HG03469 (cell line): ENCODE data around the gene TSKU.
"Not testable (repeated sequence)": the region's sequence is repeated elsewhere in the genome, so short reads cannot be mapped to it uniquely, and the experiment has no call there.

Experiments
- ATAC-seq: cut with Tn5 transposase; IDR thresholded peaks from one replicate; pipeline ENCODE4 v1.9.1; 2021; ENCODE audit warnings: mild to moderate bottlenecking, moderate library complexity, moderate number of reproducible peaks; ENCODE audit not compliant: unreplicated experiment

Gene TSKU

GRCh38 chr11:76800466-76801200 lies 17.5 kb downstream of the TSKU start:
- ATAC-seq: no peak

- ATAC-seq: no peak
Measured at GRCh38 chr11:76801225-76801624, 18.1 kb downstream of the TSKU start.

DNA sequence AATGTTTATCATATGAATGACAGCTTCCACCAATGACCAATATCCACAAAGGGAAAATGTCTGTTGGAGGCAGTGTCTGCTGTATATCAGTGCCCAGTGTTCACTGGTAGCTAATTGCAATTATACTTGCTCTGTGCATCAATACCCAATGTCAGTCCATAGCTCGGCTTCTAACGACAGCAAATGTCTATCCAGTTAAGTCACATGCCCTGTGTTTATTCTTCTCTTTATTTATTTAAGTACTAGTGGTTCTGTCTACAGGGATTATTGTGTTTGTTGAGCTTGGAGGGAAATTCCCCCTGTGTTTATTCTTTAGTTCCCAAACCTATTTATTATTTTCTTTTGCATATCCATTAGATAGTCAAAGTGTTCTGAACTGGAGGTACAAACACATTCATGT lies 18.6 kb downstream of the TSKU start:
- no peak for ATAC-seq

- no peak for ATAC-seq
Measured at GRCh38 chr11:76802151-76802550, 19.0 kb downstream of the TSKU start.

GRCh38 chr11:76802621-76803020 lies 19.5 kb downstream of the TSKU start:
- no peak for ATAC-seq

DNA sequence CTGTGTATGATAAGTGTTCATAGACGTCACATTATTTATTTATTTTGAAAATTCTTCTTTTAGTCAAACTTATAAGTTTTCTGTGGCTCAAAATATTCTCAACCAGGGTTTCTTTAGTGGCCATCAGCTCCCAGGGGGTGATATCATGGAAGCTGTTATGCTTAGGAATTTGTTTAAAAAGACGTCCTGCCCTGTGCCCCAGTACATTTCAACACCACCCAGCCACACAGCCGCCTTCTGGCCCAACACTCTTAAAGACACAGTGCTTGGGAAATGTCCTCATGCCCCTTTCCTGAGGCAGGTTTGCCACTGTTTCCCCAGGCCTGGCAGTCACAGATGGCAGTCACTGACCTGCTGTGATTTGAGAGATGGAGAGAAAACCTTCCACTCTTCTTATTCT lies 19.9 kb downstream of the TSKU start:
- no peak for ATAC-seq

- ATAC-seq: no peak
Measured at GRCh38 chr11:76803811-76804600, 20.9 kb downstream of the TSKU start.

DNA sequence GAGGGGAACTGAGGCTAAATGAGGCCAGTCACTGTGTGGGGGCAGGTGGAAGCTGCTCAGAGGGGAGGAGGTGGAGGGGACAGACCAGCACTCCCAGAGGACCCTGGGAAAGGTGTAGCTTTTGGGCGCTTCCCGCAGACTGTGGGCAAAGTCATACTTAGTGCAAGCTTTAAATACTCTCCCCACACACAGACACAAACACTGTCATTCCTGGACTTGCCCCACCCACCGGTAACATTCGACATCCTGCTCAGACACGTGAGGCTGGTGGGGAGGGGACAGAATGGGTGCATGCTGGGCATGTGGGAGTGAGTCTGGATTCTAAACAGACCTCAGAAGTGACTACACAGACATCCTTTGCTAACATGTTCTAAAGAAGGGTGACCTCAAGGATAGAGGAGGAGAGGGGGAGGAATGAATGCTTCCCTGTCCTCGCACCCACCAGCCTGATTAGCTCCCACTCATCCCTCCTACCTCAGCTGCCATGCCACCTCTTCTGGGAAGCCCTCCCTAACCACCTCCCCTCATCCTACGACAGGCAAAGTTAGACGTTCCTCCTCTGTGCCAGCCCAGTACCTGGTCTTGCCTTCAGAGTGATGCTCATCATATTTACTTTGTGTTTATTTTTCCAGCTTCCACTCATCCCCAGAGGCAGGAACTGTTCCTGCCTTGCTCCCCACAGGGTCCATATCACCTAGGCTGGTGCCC lies 22.2 kb downstream of the TSKU start:
- no peak for ATAC-seq

DNA sequence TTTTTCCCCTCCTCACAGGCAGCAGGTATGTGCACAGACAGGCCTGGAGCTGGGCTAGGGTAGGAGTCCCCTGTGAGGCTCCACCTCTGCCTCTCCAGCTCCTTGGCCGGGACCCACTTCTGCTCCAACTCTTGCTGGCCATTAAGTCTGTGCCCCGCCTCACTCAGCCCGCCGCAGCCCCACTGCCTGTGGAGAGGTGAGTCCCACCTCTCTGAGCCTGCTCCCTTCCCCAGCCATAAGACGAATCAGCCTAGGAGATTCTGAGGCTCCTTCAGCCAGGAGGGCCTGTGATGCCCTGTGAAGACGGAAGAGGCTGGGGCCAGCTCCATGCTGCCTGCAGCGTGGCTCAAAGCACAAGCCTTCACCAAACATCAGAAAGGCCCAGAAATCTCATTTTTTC lies 23.0 kb downstream of the TSKU start:
- ATAC-seq: no peak

- ATAC-seq: no peak
Measured at GRCh38 chr11:76806608-76807205, 23.6 kb downstream of the TSKU start.

DNA sequence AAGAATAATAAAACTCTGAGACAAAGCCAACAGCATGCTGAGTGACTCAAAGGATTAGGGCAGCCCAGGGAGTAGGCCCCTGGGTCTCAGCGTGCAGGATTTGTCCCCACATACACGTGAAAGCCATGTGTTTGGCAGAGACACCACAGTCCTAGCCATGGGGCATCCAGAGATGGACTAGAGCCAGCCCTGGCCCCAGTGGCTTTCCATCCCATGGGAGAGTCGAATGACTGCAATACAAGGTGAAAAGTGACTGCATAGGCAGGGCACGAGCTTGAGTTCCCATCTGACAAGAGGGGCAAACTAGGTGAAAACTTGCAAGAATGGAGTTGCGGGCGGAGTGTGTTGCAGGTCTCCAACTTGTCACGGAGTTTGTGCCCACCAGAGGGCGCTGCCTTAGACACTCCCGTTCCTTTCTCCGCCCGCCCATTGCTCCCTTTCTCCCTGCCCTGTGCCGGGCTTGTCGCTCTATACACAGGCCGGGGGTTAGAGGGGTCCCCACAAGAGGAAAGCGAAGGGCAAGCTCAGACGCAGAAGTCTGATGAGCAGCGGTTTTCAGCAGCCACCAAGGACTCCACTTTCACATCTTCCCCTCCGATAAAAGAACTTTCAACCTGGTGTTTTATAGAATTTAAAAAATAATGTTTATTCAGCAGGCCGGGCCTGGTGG lies 24.2 kb downstream of the TSKU start:
- ATAC-seq: no peak

DNA sequence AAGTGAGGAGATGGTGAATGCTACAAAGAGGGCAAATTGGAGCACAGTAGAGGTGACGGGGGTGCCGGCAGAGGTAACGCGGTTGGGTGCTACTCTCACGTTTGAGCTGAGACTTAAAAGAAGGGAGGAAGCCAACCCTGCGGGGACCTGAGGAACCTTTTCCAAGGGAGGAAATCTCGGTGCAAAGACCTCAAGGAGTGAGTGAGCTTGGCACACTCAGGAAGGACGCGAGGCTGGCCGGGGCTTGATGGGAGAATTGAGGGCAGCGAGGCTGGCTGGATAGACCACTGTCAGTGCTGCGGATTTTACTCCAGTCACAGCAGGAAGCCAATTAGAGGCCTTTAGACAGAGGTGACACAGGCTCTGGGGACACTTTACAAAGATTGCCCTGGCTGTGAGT lies 25.0 kb downstream of the TSKU start:
- ATAC-seq: no peak

- no peak for ATAC-seq
Measured at GRCh38 chr11:76808996-76809395, 25.8 kb downstream of the TSKU start.

DNA sequence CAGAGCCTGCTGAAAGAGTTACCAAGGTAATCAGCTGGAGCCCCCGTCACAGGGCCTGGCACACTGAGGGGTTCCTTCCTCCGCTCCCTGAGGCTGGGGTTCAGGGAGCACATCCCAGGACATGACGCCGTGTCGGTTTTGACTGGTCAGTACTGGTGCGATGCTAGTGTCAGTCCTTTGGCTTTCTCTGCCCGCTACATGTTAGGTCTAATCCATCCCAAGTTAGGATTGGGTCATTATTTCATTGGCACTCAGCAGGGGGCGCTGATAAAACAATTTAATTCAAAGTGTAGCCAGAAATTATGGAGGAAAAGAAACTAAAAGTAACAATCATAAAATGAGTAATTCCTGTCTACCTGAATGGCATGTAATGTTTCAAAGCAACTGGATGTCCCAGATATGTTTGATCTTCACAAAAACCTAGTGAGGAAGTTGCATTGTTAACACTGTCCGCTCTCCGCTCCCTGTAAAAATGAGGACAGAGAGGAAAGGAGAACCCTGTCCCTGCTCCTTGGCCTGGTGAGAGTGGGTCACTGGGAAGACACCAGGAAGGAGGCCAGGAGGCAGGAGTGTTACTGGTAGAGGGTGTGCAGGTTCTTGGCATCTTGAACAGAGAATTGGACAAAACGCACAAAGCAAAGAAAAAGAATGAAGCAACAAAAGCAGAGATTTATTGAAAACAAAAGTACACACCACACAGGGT lies 27.1 kb downstream of the TSKU start:
- ATAC-seq: no peak

GRCh38 chr11:76811259-76811658 lies 28.1 kb downstream of the TSKU start:
- no peak for ATAC-seq

- ATAC-seq: no peak
Measured at GRCh38 chr11:76814414-76814813, 31.3 kb downstream of the TSKU start.

GRCh38 chr11:76815678-76816077 lies 32.5 kb downstream of the TSKU start:
- not testable (repeated sequence) for ATAC-seq

GRCh38 chr11:76820184-76820566 lies 37.0 kb downstream of the TSKU start:
- ATAC-seq: no peak

DNA sequence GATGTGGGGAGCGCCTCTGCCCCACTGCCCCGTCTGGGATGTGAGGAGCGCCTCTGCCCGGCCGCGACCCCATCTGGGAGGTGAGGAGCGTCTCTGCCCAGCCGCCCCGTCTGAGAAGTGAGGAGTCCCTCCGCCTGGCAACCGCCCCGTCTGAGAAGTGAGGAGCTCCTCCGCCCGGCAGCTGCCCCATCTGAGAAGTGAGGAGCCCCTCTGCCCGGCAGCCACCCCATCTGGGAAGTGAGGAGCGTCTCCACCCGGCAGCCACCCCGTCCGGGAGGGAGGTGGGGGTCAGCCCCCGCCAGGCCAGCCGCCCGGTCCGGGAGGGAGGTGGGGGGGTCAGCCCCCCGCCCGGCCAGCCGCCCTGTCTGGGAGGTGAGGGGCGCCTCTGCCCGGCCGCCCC lies 38.2 kb downstream of the TSKU start:
- ATAC-seq: not testable (repeated sequence)

- ATAC-seq: no peak
Measured at GRCh38 chr11:76822406-76822805, 39.2 kb downstream of the TSKU start.
